Mesenchymal stem cell (in vitro differentiated cells and primary cell): ENCODE results near the gene KLHL18.

Experiments
- DNase-seq: peaks from one replicate; pipeline ENCODE4 v3.0.0-alpha.2; 2013
- H2AFZ ChIP-seq: one replicate; pipeline ENCODE4 v1.6.1; 2013; ENCODE audit warnings: low read depth, mild to moderate bottlenecking, control low read depth, inconsistent platforms, low read length, moderate library complexity
- H2AK5ac ChIP-seq: 2 replicates; pipeline ENCODE4 v1.6.1; 2013; ENCODE audit warnings: low read length, moderate library complexity, mild to moderate bottlenecking, inconsistent platforms; ENCODE audit not compliant: severe bottlenecking
- H2BK120ac ChIP-seq: one replicate; pipeline ENCODE4 v1.6.1; 2013; ENCODE audit warnings: low read depth, mild to moderate bottlenecking, inconsistent platforms, low read length, moderate library complexity
- H2BK12ac ChIP-seq, 2 experiments: one replicate each; pipeline ENCODE4 v1.6.1; 2013; ENCODE audit warnings: inconsistent platforms in 2 of 2, low read length in 2 of 2, mild to moderate bottlenecking in 2 of 2, moderate library complexity in 2 of 2, control low read depth in 1 of 2
- H2BK15ac ChIP-seq: one replicate; pipeline ENCODE4 v1.6.1; 2013; ENCODE audit warnings: mild to moderate bottlenecking, low read depth, inconsistent platforms; ENCODE audit not compliant: poor library complexity, severe bottlenecking
- H2BK5ac ChIP-seq: 2 replicates; pipeline ENCODE4 v1.6.1; 2013; ENCODE audit warnings: low read depth, mild to moderate bottlenecking, low read length, control low read depth, inconsistent platforms; ENCODE audit not compliant: poor library complexity, severe bottlenecking
- H3K14ac ChIP-seq, 2 experiments: one replicate each; pipeline ENCODE4 v1.6.1; 2013; ENCODE audit warnings: inconsistent platforms in 2 of 2, low read length in 2 of 2, control low read depth in 1 of 2, mild to moderate bottlenecking in 1 of 2, moderate library complexity in 1 of 2
- H3K18ac ChIP-seq, 2 experiments: one replicate each; pipeline ENCODE4 v1.6.1; 2013; ENCODE audit warnings: inconsistent platforms in 2 of 2, low read length in 2 of 2, control low read depth in 1 of 2, low read depth in 1 of 2, mild to moderate bottlenecking in 1 of 2
- H3K23ac ChIP-seq, 2 experiments: one replicate each; pipeline ENCODE4 v1.6.1; 2013; ENCODE audit warnings: inconsistent platforms in 2 of 2, low read length in 2 of 2, mild to moderate bottlenecking in 2 of 2, moderate library complexity in 2 of 2, control low read depth in 1 of 2
- H3K27ac ChIP-seq: 2 replicates; pipeline ENCODE4 v1.5.1; 2013; ENCODE audit warnings: mild to moderate bottlenecking, moderate library complexity, low read length, control low read depth, inconsistent platforms; ENCODE audit not compliant: poor library complexity, severe bottlenecking
- H3K27me3 ChIP-seq, 2 experiments: 2 replicates each; pipeline versions ENCODE4 v1.6.1 to v1.7.0; 2013; ENCODE audit warnings: low read length in 2 of 2, mild to moderate bottlenecking in 2 of 2, moderate library complexity in 2 of 2, control low read depth in 1 of 2, inconsistent platforms in 1 of 2; ENCODE audit not compliant: control insufficient read depth in 1 of 2, insufficient read depth in 1 of 2
- H3K36me3 ChIP-seq, 2 experiments: 2 replicates each; pipeline versions ENCODE4 v1.6.1 to v1.7.0; 2013; ENCODE audit warnings: low read length in 2 of 2, control low read depth in 1 of 2, inconsistent platforms in 1 of 2, low read depth in 1 of 2, mild to moderate bottlenecking in 1 of 2; ENCODE audit not compliant: insufficient read depth in 2 of 2, control insufficient read depth in 1 of 2
- H3K4ac ChIP-seq, 2 experiments: one replicate each; pipeline ENCODE4 v1.6.1; 2013; ENCODE audit warnings: inconsistent platforms in 2 of 2, low read length in 2 of 2, mild to moderate bottlenecking in 2 of 2, moderate library complexity in 2 of 2, control low read depth in 1 of 2, low read depth in 1 of 2
- H3K4me1 ChIP-seq: 2 replicates; pipeline ENCODE4 v1.6.1; 2013; ENCODE audit warnings: low read depth, low read length, control low read depth; ENCODE audit not compliant: control insufficient read depth, insufficient read depth
- H3K4me2 ChIP-seq: 2 replicates; pipeline ENCODE4 v1.6.1; 2013; ENCODE audit warnings: low read length, mild to moderate bottlenecking, inconsistent platforms; ENCODE audit not compliant: poor library complexity, severe bottlenecking
- H3K4me3 ChIP-seq, 2 experiments: 2 replicates each; pipeline versions ENCODE4 v1.5.1 to v1.7.0; 2013; ENCODE audit warnings: low read length in 2 of 2, mild to moderate bottlenecking in 2 of 2, control low read depth in 1 of 2, low read depth in 1 of 2; ENCODE audit not compliant: insufficient read depth in 1 of 2
- H3K79me1 ChIP-seq: replicated peaks from 2 replicates; pipeline ENCODE4 v1.6.1; 2013; ENCODE audit warnings: mild to moderate bottlenecking, control low read depth, low read length, inconsistent platforms; ENCODE audit not compliant: poor library complexity, severe bottlenecking
- H3K9ac ChIP-seq: 2 replicates; pipeline ENCODE4 v1.7.0; 2013; ENCODE audit warnings: mild to moderate bottlenecking, low read length, moderate library complexity
- H3K9me3 ChIP-seq: 2 replicates; pipeline ENCODE4 v1.7.0; 2013; ENCODE audit warnings: mild to moderate bottlenecking, low read length; ENCODE audit not compliant: control insufficient read depth
- H4K8ac ChIP-seq: one replicate; pipeline ENCODE4 v1.6.1; 2013; ENCODE audit warnings: inconsistent platforms, mild to moderate bottlenecking, low read length, moderate library complexity
- H4K91ac ChIP-seq: one replicate; pipeline ENCODE4 v1.6.1; 2013; ENCODE audit warnings: mild to moderate bottlenecking, low read length, inconsistent platforms
- WGBS: methylation state at CpG from one replicate; pipeline ENCODE4 v1.1.7; 2013; ENCODE audit warnings: mixed read lengths; 5-methylcytosine and 5-hydroxymethylcytosine counted together

The KLHL18 gene

GRCh38 chr3:47260605-47261004, 22.1 kb upstream of the KLHL18 start:
- Histone ChIP-seq H3K79me1 (no peaks in the 10 kb centered on the region), H2BK120ac (no peak overlapping the region), H3K36me3 (no peaks in the 10 kb centered on the region), H3K27ac (no peak overlapping the region), H2AFZ (no peak overlapping the region), H4K91ac (no peak overlapping the region), H4K8ac (no peak overlapping the region), H3K9ac (no peak overlapping the region), H3K4me3 (no peak overlapping the region), H2BK15ac (no peak overlapping the region), H3K18ac (no peak overlapping the region), H3K4me2 (no peak overlapping the region), H3K9me3 (no peaks in the 10 kb centered on the region), H2AK5ac (peak overlapping the region; percentile 86), H3K14ac (no peak overlapping the region), H2BK12ac (no peak overlapping the region), H3K23ac (no peak overlapping the region), H3K4me1 (peaks cover 19% of the 10 kb centered on the region), H3K4ac (no peak overlapping the region), H3K27me3 (peaks cover 0 to 4% of the 10 kb centered on the region in 2 experiments), H2BK5ac (no peak overlapping the region)
- no peak for DNase-seq
- 87% methylated on average over 4 of the region's 4 CpGs for WGBS

GRCh38 chr3:47261301-47261700, 21.4 kb upstream of the KLHL18 start:
- no peak overlapping the region for H3K9ac ChIP-seq
- H2BK120ac ChIP-seq: no peak overlapping the region
- no peak overlapping the region for H2BK15ac ChIP-seq
- H3K9me3 ChIP-seq: no peaks in the 10 kb centered on the region
- H3K18ac ChIP-seq: no peak overlapping the region
- peaks cover 22% of the 10 kb centered on the region for H3K4me1 ChIP-seq
- no peak overlapping the region for H2BK12ac ChIP-seq
- H3K36me3 ChIP-seq: no peaks in the 10 kb centered on the region
- H3K79me1 ChIP-seq: no peaks in the 10 kb centered on the region
- no peak overlapping the region for H3K27ac ChIP-seq
- no peak overlapping the region for H2AK5ac ChIP-seq
- H3K4me3 ChIP-seq: no peak overlapping the region
- no peak overlapping the region for H4K8ac ChIP-seq
- peak; percentile 15 for DNase-seq
- H2BK5ac ChIP-seq: no peak overlapping the region
- no peak overlapping the region for H2AFZ ChIP-seq
- peaks cover 0 to 4% of the 10 kb centered on the region in 2 experiments for H3K27me3 ChIP-seq
- no peak overlapping the region for H3K14ac ChIP-seq
- H3K4ac ChIP-seq: no peak overlapping the region
- WGBS: 92% methylated on average over 3 of the region's 3 CpGs
- H3K4me2 ChIP-seq: no peak overlapping the region
- H3K23ac ChIP-seq: no peak overlapping the region
- no peak overlapping the region for H4K91ac ChIP-seq

GRCh38 chr3:47265008-47265407, 17.7 kb upstream of the KLHL18 start:
- Histone ChIP-seq H2BK5ac (no peak overlapping the region), H2BK15ac (peak overlapping the region; percentile 13), H2AK5ac (peak overlapping the region; percentile 63), H3K18ac (no peak overlapping the region), H3K27ac (no peak overlapping the region), H2BK120ac (no peak overlapping the region), H3K4me3 (no peak overlapping the region), H3K23ac (no peak overlapping the region), H3K27me3 (no peaks in the 10 kb centered on the region), H3K36me3 (no peaks in the 10 kb centered on the region), H4K91ac (no peak overlapping the region), H2BK12ac (peak overlapping the region in 1 of 2 experiments; percentile 21), H3K9ac (no peak overlapping the region), H3K4me1 (peaks cover 24% of the 10 kb centered on the region), H3K79me1 (no peaks in the 10 kb centered on the region), H3K9me3 (no peaks in the 10 kb centered on the region), H3K14ac (no peak overlapping the region), H4K8ac (no peak overlapping the region), H3K4me2 (no peak overlapping the region), H3K4ac (no peak overlapping the region), H2AFZ (no peak overlapping the region)
- no peak for DNase-seq
- WGBS: 96% methylated on average over 1 of the region's 1 CpG

GRCh38 chr3:47265725-47266428, 16.9 kb upstream of the KLHL18 start:
- WGBS: 96% methylated on average over 9 of the region's 10 CpGs
- Histone ChIP-seq H2BK15ac (no peak overlapping the region), H3K14ac (peak overlapping the region in 1 of 2 experiments; percentile 71), H2BK120ac (no peak overlapping the region), H4K91ac (no peak overlapping the region), H3K9ac (no peak overlapping the region), H3K4me1 (peaks cover 19% of the 10 kb centered on the region), H3K79me1 (no peaks in the 10 kb centered on the region), H2AK5ac (peak overlapping the region; percentile 14), H2AFZ (no peak overlapping the region), H3K4ac (no peak overlapping the region), H3K27me3 (no peaks in the 10 kb centered on the region), H3K18ac (no peak overlapping the region), H3K4me3 (no peak overlapping the region), H3K9me3 (no peaks in the 10 kb centered on the region), H2BK12ac (peak overlapping the region in 1 of 2 experiments; percentile 23), H3K23ac (peak overlapping the region in 1 of 2 experiments; percentile 47), H3K36me3 (no peaks in the 10 kb centered on the region), H3K27ac (no peak overlapping the region), H2BK5ac (no peak overlapping the region), H4K8ac (no peak overlapping the region), H3K4me2 (no peak overlapping the region)
- no peak for DNase-seq
